GM12892 (cell line): Measurements from ENCODE around the gene IGFLR1.

ENCODE experiments used
- POLR2A ChIP-seq: IDR thresholded peaks from 2 replicates; pipeline ENCODE4 v1.6.1; 2011; ENCODE audit warnings: low read depth, low read length, control low read depth
- POLR2AphosphoS5 ChIP-seq: IDR thresholded peaks from 2 replicates; pipeline ENCODE4 v1.6.1; 2011; ENCODE audit warnings: low read depth, low read length, control low read depth
- TAF1 ChIP-seq: IDR thresholded peaks from 2 replicates; pipeline ENCODE4 v1.6.1; 2011; ENCODE audit warnings: low read depth, mild to moderate bottlenecking, control low read depth, low read length, borderline replicate concordance

DNA sequence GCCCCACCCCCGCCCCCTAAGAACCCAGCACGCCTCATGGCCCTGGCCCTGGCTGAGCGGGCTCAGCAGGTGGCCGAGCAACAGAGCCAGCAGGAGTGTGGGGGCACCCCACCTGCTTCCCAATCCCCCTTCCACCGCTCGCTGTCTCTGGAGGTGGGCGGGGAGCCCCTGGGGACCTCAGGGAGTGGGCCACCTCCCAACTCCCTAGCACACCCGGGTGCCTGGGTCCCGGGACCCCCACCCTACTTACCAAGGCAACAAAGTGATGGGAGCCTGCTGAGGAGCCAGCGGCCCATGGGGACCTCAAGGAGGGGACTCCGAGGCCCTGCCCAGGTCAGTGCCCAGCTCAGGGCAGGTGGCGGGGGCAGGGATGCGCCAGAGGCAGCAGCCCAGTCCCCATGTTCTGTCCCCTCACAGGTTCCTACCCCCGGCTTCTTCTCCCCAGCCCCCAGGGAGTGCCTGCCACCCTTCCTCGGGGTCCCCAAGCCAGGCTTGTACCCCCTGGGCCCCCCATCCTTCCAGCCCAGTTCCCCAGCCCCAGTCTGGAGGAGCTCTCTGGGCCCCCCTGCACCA lies 45.1 kb upstream of the IGFLR1 start:
- no peak for TF ChIP-seq POLR2A
- TF ChIP-seq TAF1: no peak
- TF ChIP-seq POLR2AphosphoS5: no peak
